Right ventricle myocardium superior (tissue), 1 donor: ENCODE data around the gene CAGE1. TPM values are rescaled to one million over a fixed set of nuclear protein-coding genes. Genes with fewer than 3 reads are reported as not detected.
"Not testable (repeated sequence)": the region's sequence is repeated elsewhere in the genome, so short reads cannot be mapped to it uniquely, and the experiment has no call there.

Experiments
- ATAC-seq: fragments of 200-7000 bp; cut with Tn5 transposase; one replicate; pipeline ENCODE4 v1.9.1; 2020; ENCODE audit warnings: mild to moderate bottlenecking; ENCODE audit not compliant: poor library complexity
- DNase-seq: peaks from one replicate; pipeline ENCODE4 v3.0.0-alpha.2; 2020
- intact Hi-C: fragments of 100-400 bp; cut with DNase I; formaldehyde crosslinking; loops from one replicate; pipeline ENCODE4 v1.11.2; 2022
- total RNA-seq: library from RNA; stranded (reverse); fragmentation: NEBNext Ultra II Directional; extraction: Animal tissue kit (Norgen Biotek cat#: 25700); gene quantifications from one replicate; pipeline ENCODE4 v1.2.1, GENCODE V29; 2021
- donor health status: DM: no; HTN: yes; CAD: no; lungs with severe emphysema.

CAGE1 gene
- total RNA-seq, 1 donor from 2014 or later: not detected

DNA sequence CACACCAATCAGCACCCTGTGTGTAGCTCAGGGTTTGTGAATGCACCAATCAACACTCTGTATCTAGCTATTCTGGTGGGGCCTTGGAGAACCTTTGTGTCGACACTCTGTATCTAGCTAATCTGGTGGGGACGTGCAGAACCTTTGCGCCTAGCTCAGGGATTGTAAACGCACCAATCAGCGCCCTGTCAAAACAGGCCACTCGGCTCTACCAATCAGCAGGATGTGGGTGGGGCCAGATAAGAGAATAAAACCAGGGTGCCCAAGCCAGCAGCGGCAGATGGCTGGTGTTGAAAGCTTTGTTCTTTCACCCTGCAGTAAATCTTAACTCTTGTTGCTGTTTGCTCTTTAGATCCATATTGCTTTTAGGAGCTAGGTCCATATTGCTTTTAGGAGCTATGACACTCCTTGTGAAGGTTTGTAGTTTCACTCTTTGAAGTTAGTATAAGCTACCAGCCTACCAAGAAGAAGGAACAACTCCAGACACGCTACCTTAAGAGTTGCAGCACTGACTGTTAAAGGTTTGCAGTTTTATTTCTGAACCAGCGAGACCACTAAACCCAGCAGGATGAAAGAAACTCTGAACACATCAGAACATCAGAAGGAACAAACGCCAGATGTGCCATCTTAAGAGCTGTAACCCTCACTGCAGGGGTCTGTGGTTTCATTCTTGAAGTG, 44.6 kb downstream of the CAGE1 start:
- DNase-seq, ATAC-seq, intact Hi-C loops: not testable (repeated sequence)

DNA sequence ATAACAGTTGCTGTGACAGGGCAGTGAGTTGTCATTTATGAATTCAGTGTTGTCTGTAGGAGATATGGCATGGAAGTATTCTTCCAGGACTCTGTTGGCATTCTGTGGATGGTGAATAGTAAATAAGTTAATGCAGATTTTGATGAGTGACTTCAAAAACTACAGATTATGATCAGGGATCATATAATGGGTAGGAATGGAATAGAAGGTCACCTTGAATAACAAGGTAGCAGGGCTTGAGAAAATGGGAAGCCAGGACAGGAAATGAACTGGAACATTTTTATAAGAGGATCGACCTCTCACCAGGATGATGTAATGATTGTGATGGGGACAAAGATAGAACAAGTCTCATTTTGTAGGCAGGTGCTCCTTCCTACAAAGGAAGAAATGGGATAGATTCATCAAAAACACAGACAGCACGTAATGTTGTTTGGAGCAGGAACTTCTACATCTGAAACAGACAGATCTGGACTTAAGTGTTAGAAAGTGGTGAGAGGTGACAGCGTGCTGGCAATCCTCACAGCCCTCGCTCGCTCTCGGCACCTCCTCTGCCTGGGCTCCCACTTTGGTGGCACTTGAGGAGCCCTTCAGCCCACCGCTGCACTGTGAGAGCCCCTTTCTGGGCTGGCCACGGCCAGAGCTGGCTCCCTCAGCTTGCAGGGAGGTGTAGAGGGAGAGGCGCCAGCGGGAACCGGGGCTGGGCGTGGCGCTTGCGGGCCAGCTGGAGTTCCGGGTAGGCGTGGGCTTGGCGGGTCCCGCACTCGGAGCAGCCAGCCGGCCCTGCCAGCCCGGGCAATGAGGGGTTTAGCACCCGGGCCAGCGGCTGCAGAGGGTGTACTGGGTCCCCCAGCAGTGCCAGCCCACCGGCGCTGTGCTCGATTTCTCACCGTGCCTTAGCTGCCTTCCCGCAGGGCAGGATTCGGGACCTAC, 45.7 kb downstream of the CAGE1 start:
- intact Hi-C loops: no loop called here
- ATAC-seq (no peak), DNase-seq (no peak)

DNA sequence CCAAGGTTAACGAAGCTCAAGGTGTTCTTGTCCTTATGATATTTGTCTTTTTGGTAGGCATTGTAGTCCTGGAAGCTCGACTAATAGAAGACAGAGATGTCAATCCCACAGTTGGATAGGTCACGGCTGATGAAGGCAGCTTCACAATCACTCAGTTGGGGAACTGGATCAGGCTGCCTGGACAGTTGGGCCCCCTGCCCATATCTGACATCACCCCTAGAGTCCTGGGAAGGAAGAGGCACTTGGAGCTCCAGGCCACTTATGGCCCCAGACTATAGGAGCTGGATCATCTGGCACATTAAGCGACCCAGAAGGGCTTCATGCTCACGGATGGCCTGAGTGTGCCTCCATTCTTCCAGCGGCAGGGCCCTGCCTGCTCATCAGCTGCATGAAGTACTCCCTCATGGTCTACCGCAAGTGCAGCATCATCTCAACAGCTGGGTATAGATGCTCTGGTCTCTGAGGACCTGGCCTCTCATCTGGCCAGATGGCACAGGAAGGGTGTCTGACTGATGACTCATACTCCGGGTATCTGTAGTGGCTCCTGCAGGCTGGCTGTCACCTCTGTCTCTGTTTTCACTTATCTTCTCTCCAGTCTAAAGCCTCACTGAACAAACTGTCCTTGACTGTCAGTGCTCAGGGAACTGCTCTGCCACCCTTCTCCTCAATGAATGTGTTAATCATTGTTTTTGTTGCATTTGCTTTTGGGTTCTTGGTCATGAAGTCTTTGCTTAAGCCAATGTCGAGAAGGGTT, 47.4 kb downstream of the CAGE1 start:
- intact Hi-C loops: no loop called here
- DNase-seq (no peak), ATAC-seq (peak; percentile 79)

DNA sequence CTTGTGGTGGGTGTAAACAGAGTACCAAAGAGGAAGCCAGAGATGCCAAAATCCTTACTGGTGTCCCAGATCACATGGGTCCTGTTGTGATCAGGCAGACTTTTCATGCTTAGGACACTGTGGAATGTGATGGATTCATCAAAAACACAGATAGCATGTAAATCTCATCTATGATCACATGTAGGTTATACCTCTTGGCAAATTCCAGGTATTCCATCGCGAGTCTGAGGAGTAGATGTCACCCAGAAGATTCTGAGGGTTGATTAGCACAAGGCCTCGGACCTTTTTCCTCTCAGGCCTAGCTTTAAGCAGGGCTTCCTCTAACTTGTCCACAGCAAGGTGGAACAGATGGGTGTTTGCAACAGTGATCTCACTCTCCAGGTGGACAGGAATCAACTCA, 48.3 kb downstream of the CAGE1 start:
- intact Hi-C loops: no loop called here
- DNase-seq: no peak
- ATAC-seq: no peak

DNA sequence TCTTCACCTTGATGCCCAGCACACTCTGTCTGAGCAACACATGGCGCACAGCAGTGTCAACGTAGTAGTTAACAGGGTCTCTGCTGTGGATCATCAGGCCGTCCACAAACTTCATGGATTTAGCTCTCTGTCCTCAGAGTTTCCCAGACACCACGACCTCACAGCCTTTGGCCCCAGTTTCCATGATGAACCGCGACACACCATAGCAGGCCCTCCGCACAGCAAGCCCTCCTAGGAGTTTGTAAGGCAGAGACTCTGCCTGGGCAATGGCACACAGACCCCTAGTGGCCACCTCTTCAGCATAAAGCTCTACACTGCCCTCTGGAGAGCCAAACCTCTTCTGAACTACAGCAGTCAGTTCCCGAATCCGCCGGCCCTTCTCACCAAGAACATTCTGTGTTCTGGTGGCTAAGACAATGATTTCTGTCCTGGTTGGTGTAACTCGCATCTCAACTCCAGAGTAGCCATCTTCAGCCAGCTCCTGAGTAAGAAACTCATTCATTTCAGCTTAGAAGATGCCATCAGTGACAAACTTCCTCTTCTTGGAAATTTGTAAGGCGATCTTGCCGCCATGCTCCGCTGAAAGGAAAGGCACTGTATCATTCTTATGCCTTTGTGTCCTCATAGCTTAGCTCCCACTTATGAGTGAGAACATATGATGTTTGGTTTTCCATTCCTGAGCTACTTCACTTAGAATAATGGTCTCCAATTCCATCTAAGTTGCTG, 50.4 kb downstream of the CAGE1 start:
- intact Hi-C loops, DNase-seq, ATAC-seq: not testable (repeated sequence)

DNA sequence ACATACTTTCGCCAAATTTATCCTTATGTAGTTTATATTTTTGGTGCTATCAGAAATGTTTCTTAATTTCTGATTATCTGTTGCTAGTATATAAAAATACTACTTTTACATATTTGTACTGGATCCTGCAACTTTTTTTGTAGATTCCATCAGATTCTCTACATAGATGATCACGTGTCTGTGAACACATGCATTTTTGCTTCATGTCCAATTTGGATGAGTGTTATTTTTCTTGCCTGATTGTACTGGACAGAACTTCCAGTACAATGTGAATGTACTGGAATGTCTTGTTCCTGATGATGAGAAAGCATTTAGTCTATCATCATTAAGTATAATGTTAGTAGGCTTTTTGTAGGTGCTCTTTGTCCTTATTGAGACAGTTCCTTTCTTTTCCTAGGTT, 51.5 kb downstream of the CAGE1 start:
- no peak for ATAC-seq
- intact Hi-C loops: no loop called here

DNA sequence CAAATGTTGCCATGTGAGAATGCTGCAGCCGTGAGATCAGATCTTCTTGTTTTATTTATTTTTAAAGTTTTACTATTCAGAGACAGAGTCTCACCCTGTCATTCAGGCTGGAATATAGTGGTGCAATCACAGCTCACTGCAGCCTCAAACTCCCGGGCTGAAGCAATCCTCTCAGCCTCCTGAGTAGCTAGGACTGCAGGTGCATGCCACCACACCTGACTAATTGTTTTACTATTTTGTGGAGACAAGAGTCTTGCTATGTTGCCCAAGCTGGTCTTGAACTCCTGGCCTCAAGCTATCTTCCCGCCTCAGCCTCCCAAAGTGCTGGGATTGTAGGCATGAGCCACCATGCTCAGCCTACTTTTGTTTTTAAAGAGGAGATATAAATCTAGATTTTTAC, 54.0 kb downstream of the CAGE1 start:
- no peak for ATAC-seq
- intact Hi-C loops: no loop called here

More for the DNA sequence above, 51.5 kb downstream of the CAGE1 start:
- no peak for DNase-seq

DNA sequence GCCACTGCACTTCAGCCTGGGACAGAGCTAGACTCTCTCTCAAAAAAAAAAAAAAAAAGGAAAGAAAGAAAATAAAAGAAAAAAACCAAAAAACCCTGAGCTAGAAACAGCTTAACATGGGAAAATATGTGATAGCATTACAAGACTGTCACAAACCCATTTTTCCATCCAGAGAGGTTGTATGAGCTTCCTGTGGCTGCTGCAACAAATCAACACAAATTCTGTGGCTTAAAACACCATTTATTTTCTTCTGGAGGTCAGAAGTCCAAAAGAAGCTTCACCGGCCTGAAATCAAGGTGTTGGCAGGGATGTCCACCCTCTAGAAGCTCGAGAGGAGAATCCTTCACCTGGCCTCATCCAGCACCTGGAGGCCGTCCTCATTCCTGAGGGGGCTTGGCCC, 54.9 kb downstream of the CAGE1 start:
- intact Hi-C loops: no loop called here
- no peak for ATAC-seq

More for the DNA sequence above, 54.0 kb downstream of the CAGE1 start:
- no peak for DNase-seq

DNA sequence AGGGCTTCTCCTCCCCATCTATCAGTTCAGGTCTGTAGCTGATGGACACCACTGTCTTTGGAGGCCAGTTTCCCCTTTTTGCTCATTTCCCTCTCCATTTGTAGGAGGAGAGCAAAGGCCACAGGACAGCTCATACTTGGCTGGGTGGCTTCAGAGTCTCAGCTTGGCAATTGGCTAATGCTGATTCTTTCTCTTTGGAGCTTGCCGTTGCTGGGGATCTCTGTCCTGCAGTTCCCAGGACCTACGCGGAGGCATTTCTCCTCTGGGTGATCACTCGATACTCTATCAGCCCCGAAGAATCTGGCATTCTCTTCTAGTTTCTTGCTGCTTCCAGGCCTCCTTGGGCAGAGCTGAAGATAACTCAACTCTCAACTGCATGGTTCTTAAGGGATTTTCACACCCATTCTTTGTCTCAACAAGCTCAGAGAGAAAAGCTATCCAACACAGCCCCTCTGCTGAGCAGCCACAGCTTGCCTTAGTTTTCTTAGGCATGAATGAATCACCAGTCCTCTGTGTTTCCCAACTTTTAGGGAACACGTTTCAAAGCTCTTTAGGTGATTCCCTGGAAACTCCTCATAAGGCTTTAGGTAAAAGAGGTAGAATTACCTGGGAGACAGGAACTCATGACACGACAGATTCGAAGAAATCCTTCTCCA, 57.3 kb downstream of the CAGE1 start:
- DNase-seq (no peak), ATAC-seq (no peak)
- intact Hi-C loops: no loop called here

More for the DNA sequence above, 54.9 kb downstream of the CAGE1 start:
- DNase-seq: no peak

DNA sequence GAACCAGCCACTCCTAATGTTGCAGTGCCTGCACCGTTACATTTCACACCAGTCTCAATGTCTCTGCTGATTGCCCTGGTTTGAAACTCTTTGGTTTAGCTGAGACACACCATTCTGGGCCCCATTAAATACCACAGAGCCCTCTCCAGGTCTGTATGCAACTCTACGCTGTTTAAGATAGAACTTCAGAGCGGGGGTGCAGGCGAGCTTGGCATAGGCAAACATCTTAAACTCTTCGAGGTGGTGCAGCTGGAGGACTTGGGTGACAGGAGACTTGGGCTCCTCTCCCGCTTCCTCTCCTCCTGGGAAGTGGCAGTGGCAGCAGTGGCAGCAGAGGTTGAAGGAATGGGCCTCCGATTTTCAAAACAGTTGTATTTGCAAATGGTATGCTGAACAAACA, 58.1 kb downstream of the CAGE1 start:
- intact Hi-C loops: no loop called here
- ATAC-seq (no peak), DNase-seq (no peak)

DNA sequence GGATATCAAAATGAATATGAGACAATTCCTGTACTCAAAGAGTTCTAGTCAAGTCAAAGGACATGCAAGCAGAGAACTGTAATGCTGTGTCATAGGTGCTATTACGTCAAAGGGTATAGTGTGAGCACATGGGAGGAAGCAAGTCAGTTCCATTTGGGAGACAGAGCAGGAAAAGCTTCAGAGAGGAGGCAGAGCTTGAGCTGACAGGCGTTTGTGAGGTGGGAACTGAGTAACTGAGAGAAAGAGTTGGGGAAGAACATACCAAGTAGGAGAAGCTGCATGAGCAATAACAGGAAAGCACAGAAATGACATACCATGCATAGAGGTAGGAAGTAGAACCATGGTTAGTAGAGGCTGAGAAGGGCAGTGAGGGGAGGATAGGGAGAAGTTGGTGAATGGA, 61.3 kb downstream of the CAGE1 start:
- DNase-seq (no peak), ATAC-seq (no peak)
- intact Hi-C loops: loop anchor here (5.0 kb wide), 1 partner anchor 49 kb away; no protein-coding TSS in a partner anchor

DNA sequence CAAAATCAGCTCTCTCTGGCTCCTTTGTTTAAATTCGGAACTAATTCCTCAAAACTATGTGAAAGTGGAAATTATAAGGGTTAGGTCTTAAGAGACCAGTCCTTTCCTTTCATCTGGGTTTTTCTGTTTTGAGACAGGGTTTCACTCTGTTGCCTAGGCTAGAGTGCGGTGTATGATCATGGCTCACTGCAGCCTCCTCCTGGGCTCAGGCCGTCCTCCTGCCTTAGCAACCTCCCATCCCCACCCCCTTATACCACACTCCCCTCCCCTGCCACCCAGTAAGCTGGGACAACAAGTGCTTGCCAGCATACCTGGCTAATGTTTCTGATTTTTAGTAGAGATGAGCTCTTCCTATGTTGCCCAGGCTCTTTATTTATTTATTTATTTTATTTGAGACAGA, 63.8 kb downstream of the CAGE1 start:
- intact Hi-C loops: loop anchor here (5.0 kb wide), 1 partner anchor 52 kb away; no protein-coding TSS in a partner anchor

DNA sequence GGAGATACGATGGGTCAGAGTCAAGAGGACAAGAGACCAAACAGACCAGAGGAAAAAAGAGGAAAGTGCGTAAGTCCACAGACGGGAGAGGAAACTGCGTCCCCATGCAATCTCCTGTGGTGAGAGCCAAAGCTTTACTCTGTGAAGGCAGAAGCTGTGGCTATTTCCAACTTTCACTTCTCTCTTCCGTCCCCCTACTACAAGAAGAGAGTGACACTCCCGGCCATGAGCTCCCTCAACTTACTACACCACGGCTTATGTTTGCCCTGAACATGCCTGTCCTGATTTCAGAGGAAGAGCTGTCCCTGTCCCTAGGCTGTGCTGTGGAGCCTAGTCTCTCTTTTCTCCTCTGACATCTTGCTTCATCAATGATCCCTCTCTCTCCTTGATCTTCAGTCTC, 65.0 kb downstream of the CAGE1 start:
- intact Hi-C loops: no loop called here
- ATAC-seq (peak; percentile 66), DNase-seq (no peak)

More for the DNA sequence above, 63.8 kb downstream of the CAGE1 start:
- DNase-seq (no peak), ATAC-seq (no peak)

DNA sequence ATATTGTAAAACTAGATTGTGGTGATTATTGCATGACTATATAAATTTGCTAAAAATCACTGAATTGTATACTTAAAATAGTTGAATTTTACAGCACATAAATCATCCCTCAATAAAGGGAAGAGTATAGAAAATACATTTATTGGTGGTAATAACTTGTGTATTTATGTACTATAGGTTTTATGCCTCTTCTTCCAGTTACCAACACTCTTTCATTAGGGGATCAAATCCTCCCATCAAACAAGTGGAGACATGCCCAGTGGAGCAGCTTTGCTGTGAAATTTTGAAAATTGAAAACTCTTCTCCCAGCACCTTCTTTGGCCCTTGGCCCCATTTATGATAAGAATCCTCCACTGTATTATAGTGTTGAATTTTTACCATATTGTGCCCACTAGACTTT, 66.5 kb downstream of the CAGE1 start:
- DNase-seq (no peak), ATAC-seq (no peak)
- intact Hi-C loops: no loop called here

DNA sequence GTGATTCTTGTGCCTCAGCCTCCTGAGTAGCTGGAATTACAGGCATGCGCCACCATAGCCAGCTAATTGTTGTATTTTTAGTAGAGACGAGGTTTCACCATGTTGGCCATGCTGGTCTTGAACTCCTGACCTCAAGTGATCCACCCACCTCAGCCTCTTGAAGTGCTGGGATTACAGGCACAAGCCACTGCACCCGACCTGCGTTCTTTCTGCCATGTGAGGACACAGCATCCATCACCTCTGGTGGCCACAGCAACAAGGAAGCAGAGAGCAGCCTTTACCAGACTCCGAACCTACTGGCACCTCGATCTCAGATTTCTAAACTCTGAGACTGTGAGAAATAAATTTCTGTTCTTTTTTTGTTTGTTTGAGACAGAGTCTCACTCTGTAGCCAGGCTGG, 67.7 kb downstream of the CAGE1 start:
- intact Hi-C loops, ATAC-seq, DNase-seq: not testable (repeated sequence)

DNA sequence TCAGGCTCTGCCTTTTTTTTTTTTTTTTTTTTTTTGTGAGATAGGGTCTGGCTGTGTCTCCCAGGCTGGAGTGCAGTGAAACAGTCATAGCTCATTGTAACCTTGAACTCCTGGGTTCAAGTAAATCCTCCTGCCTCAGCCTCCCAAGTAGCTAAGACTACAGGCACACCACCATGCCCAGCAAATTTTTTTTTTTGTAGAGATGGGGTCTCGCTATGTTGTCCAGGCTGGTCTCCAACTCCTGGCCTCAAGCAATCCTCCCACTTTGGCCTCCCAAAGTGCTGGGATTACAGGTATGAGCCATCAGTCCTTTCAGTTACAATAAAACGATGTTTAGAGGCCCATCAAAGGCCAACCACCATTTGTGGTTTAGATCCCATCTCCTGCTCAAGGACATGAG, 70.1 kb downstream of the CAGE1 start:
- intact Hi-C loops: loop anchor here (10.0 kb wide), 1 partner anchor 295 kb away; no protein-coding TSS in a partner anchor
- not testable (repeated sequence) for DNase-seq, ATAC-seq

DNA sequence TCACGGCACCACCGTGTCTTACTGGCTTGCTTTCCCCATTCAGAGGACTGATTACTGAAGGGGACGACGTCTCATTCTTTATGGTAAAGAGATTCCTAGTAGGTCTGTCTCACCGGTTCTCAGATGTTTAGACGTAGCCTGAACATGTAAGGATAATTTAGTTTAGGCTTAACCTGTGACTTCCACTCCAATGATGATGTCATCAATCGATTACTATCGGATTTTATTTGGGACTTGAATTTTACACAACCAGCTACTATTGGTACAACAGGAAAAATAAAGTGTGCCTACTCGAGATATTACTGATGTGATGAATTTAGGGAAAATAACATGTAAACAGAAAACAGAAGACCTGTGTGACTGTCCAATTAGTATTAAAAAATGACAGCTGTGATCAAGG, 72.0 kb downstream of the CAGE1 start:
- no peak for DNase-seq
- intact Hi-C loops: loop anchor here (10.0 kb wide), 1 partner anchor 297 kb away; no protein-coding TSS in a partner anchor
- no peak for ATAC-seq
